Measurements from ENCODE around the gene RNF39.

GRCh38 chr6:30043744-30044143 lies 31.8 kb downstream of the RNF39 start:
- TF ChIP-seq CBFB (IDR thresholded peaks at IDR 0.05; ENCODE audit: low read depth): no peak
- no peak for TF ChIP-seq ATF2 (IDR thresholded peaks at IDR 0.05; ENCODE audit: low read length)
